H1 (cell line): Measurements from ENCODE around the gene CSF1. TPM values are rescaled to one million over a fixed set of nuclear protein-coding genes. Genes with fewer than 3 reads are reported as not detected.

Source experiments
- CTCF ChIA-PET: fragments of 300-600 bp; sonication (Branson Sonifier 250); formaldehyde crosslinking; loops from one replicate; lab custom pipeline; 2021; ENCODE audit not compliant: partially characterized antibody; lab: Charles Lee
- POLR2A ChIA-PET: fragments of 300-600 bp; sonication (Branson Sonifier 250); formaldehyde crosslinking; loops from one replicate; lab custom pipeline; 2021; ENCODE audit warnings: inconsistent platforms; ENCODE audit not compliant: partially characterized antibody; lab: Charles Lee
- DNase-seq, 2 experiments: peaks; one replicate each; pipeline versions ENCODE4 v3.0.0 to v3.0.0-alpha.2; 2010 to 2022; ENCODE audit warnings: low spot score in 2 of 2, low read depth in 1 of 2, mixed read lengths in 1 of 2
- FAIRE-seq: peaks from 2 replicates; lab custom pipeline; 2011; peaks lifted over from hg19 to GRCh38; lab: Jason Lieb, UNC
- H2AFZ ChIP-seq: 2 replicates; pipeline ENCODE4 v1.8.1; 2012; ENCODE audit warnings: low read length, inconsistent platforms
- H2AK5ac ChIP-seq: 2 replicates; pipeline ENCODE4 v1.6.1; 2013; ENCODE audit warnings: low read depth, low read length
- H2BK120ac ChIP-seq: replicated peaks from 2 replicates; pipeline ENCODE3; 2013; ENCODE audit warnings: low read depth, low read length, inconsistent platforms
- H2BK12ac ChIP-seq: 2 replicates; pipeline ENCODE4 v1.6.1; 2013; ENCODE audit warnings: low read depth, low read length
- H2BK15ac ChIP-seq: 2 replicates; pipeline ENCODE4 v1.6.1; 2013; ENCODE audit warnings: low read length
- H2BK20ac ChIP-seq: 2 replicates; pipeline ENCODE4 v1.6.1; 2013; ENCODE audit warnings: low read length
- H2BK5ac ChIP-seq: 2 replicates; pipeline ENCODE4 v1.6.1; 2013; ENCODE audit warnings: low read depth, low read length
- H3K14ac ChIP-seq: 2 replicates; pipeline ENCODE4 v1.6.1; 2013; ENCODE audit warnings: inconsistent platforms; ENCODE audit not compliant: insufficient read length
- H3K18ac ChIP-seq: 2 replicates; pipeline ENCODE4 v1.6.1; 2013; ENCODE audit warnings: low read length; ENCODE audit errors: extremely low read depth
- H3K23ac ChIP-seq: 2 replicates; pipeline ENCODE4 v1.6.1; 2013; ENCODE audit warnings: inconsistent platforms; ENCODE audit not compliant: insufficient read length
- H3K23me2 ChIP-seq: 2 replicates; pipeline ENCODE4 v1.6.1; 2013; ENCODE audit warnings: low read depth, low read length
- H3K27ac ChIP-seq: 2 replicates; pipeline ENCODE4 v1.6.1; 2011; ENCODE audit warnings: low read depth, low read length, inconsistent platforms
- H3K27me3 ChIP-seq, 4 experiments: replicated peaks in 1 of 4; 1 replicate in 1 of 4; 2 replicates in 3 of 4; pipeline versions ENCODE4 v1.6.1 to v1.8.1; 2011 to 2013; ENCODE audit warnings: low read length in 3 of 4, mild to moderate bottlenecking in 3 of 4, inconsistent platforms in 2 of 4, mixed read lengths in 2 of 4, moderate library complexity in 1 of 4; ENCODE audit not compliant: control insufficient read depth in 3 of 4, insufficient read depth in 3 of 4; ENCODE audit errors: extremely low read depth in 1 of 4
- H3K36me3 ChIP-seq, 4 experiments: 2 replicates each; pipeline versions ENCODE4 v1.6.1 to v1.8.1; 2011 to 2013; ENCODE audit warnings: mild to moderate bottlenecking in 4 of 4, low read length in 3 of 4, moderate library complexity in 2 of 4, control low read depth in 1 of 4, inconsistent platforms in 1 of 4; ENCODE audit not compliant: insufficient read depth in 4 of 4, control insufficient read depth in 2 of 4
- H3K4ac ChIP-seq: replicated peaks from 2 replicates; pipeline ENCODE3; 2013; ENCODE audit warnings: low read length, low read depth, mixed read lengths, inconsistent platforms; ENCODE audit not compliant: insufficient read length
- H3K4me1 ChIP-seq, 4 experiments: replicated peaks in 1 of 4; 1 replicate in 1 of 4; 2 replicates in 3 of 4; pipeline versions ENCODE4 v1.6.1 to v1.8.1; 2011 to 2013; ENCODE audit warnings: low read length in 3 of 4, inconsistent platforms in 2 of 4, mixed read lengths in 1 of 4; ENCODE audit not compliant: insufficient read depth in 4 of 4, control insufficient read depth in 3 of 4
- H3K4me2 ChIP-seq, 2 experiments: 2 replicates each; pipeline versions ENCODE4 v1.6.1 to v1.8.1; 2011 to 2013; ENCODE audit warnings: low read depth in 2 of 2, low read length in 2 of 2, control low read depth in 1 of 2, inconsistent platforms in 1 of 2, mild to moderate bottlenecking in 1 of 2; ENCODE audit not compliant: insufficient read depth in 1 of 2
- H3K4me3 ChIP-seq, 4 experiments: fragments of 200-600, 300-600 bp in 1 of 4; sonication (generic), shearing (Covaris generic), sonication (Bioruptor Twin) in 1 of 4; 2 replicates each; pipeline versions ENCODE4 v1.5.1 to v1.8.1; 2011 to 2016; ENCODE audit warnings: low read length in 4 of 4, low read depth in 3 of 4, control low read depth in 2 of 4, inconsistent platforms in 2 of 4, mild to moderate bottlenecking in 2 of 4, mixed read lengths in 1 of 4, moderate library complexity in 1 of 4; ENCODE audit not compliant: insufficient read depth in 2 of 4; ENCODE audit errors: extremely low read depth in 1 of 4
- H3K56ac ChIP-seq: replicated peaks from 2 replicates; pipeline ENCODE3; 2013; ENCODE audit warnings: low read depth, mild to moderate bottlenecking, mixed read lengths, low read length, inconsistent platforms; ENCODE audit not compliant: insufficient read length
- H3K79me1 ChIP-seq: 2 replicates; pipeline ENCODE4 v1.6.1; 2013; ENCODE audit warnings: low read depth, low read length, control low read depth
- H3K79me2 ChIP-seq, 2 experiments: 2 replicates each; pipeline versions ENCODE4 v1.6.1 to v1.8.1; 2012 to 2013; ENCODE audit warnings: low read length in 2 of 2, mild to moderate bottlenecking in 2 of 2, inconsistent platforms in 1 of 2; ENCODE audit not compliant: insufficient read depth in 2 of 2, control insufficient read depth in 1 of 2
- H3K9ac ChIP-seq, 4 experiments: replicated peaks in 1 of 4; 1 replicate in 1 of 4; 2 replicates in 3 of 4; pipeline versions ENCODE4 v1.6.1 to v1.8.1; 2011 to 2013; ENCODE audit warnings: low read depth in 3 of 4, low read length in 3 of 4, control low read depth in 2 of 4, mild to moderate bottlenecking in 2 of 4, moderate library complexity in 2 of 4, inconsistent platforms in 1 of 4; ENCODE audit errors: extremely low read depth in 1 of 4
- H3K9me3 ChIP-seq, 2 experiments: 2 replicates each; pipeline versions ENCODE4 v1.6.1 to v1.8.1; 2012 to 2013; ENCODE audit warnings: mild to moderate bottlenecking in 2 of 2, moderate library complexity in 2 of 2, control low read depth in 1 of 2, inconsistent platforms in 1 of 2, low read depth in 1 of 2, low read length in 1 of 2, mixed read lengths in 1 of 2; ENCODE audit not compliant: insufficient read depth in 2 of 2
- H4K20me1 ChIP-seq, 2 experiments: replicated peaks in 1 of 2; 2 replicates each; pipeline versions ENCODE3 to v1.8.1; 2011 to 2013; ENCODE audit warnings: inconsistent platforms in 2 of 2, low read length in 2 of 2, mild to moderate bottlenecking in 1 of 2; ENCODE audit not compliant: insufficient read depth in 2 of 2, control insufficient read depth in 1 of 2
- H4K5ac ChIP-seq: 2 replicates; pipeline ENCODE4 v1.6.1; 2013; ENCODE audit warnings: low read length, low read depth, mixed read lengths, inconsistent platforms; ENCODE audit not compliant: insufficient read length
- H4K8ac ChIP-seq: 2 replicates; pipeline ENCODE4 v1.8.0; 2013; ENCODE audit warnings: mild to moderate bottlenecking, moderate library complexity, low read length, inconsistent platforms; ENCODE audit not compliant: insufficient read depth; ENCODE audit errors: extremely low read depth
- H4K91ac ChIP-seq: replicated peaks from 2 replicates; pipeline ENCODE3; 2013; ENCODE audit warnings: low read length, mixed read lengths, inconsistent platforms; ENCODE audit not compliant: insufficient read length
- BCL11A ChIP-seq, 2 experiments: IDR thresholded peaks; one replicate each; pipeline ENCODE4 v1.6.1; 2011; ENCODE audit warnings: low read depth in 2 of 2, low read length in 2 of 2, mild to moderate bottlenecking in 2 of 2
- CHD2 ChIP-seq: IDR thresholded peaks from 2 replicates; pipeline ENCODE4 v1.6.1; 2012; ENCODE audit warnings: low read length, improper control_type of control experiment
- CREB1 ChIP-seq: IDR thresholded peaks from 2 replicates; pipeline ENCODE4 v1.6.1; 2012; ENCODE audit warnings: inconsistent platforms
- JUN ChIP-seq: IDR thresholded peaks from 2 replicates; pipeline ENCODE4 v1.6.1; 2011; ENCODE audit warnings: low read depth, mild to moderate bottlenecking, improper control_type of control experiment, low read length
- JUND ChIP-seq: IDR thresholded peaks from 2 replicates; pipeline ENCODE4 v1.6.1; 2011; ENCODE audit warnings: mild to moderate bottlenecking, improper control_type of control experiment, low read length
- PHF8 ChIP-seq: fragments of 200-600 bp; sonication (generic); conservative IDR thresholded peaks from 2 replicates; pipeline ENCODE4 v1.7.1; 2012; ENCODE audit warnings: low read depth, mild to moderate bottlenecking, inconsistent platforms, low read length, moderate library complexity
- SP1 ChIP-seq: IDR thresholded peaks from 2 replicates; pipeline ENCODE4 v1.6.1; 2011; ENCODE audit warnings: low read depth, low read length
- TAF7 ChIP-seq: optimal IDR thresholded peaks from 2 replicates; pipeline ENCODE3; 2011; ENCODE audit warnings: low read depth, mild to moderate bottlenecking, inconsistent platforms, low read length, moderate library complexity, borderline replicate concordance
- USF2 ChIP-seq: IDR thresholded peaks from 2 replicates; pipeline ENCODE4 v1.6.1; 2011; ENCODE audit warnings: low read length, improper control_type of control experiment
- WGBS, 2 experiments: shearing (Covaris generic) in 1 of 2; methylation state at CpG; one replicate each; pipeline versions ENCODE4 v1.1.6 to v1.1.7; 2013 to 2015; ENCODE audit warnings: low lambda C conversion rate in 2 of 2, mixed read lengths in 2 of 2, inconsistent platforms in 1 of 2, low coverage in 1 of 2, missing lambda C conversion rate in 1 of 2; ENCODE audit not compliant: insufficient replicate concordance in 2 of 2, insufficient coverage in 1 of 2, insufficient read length in 1 of 2; ENCODE audit errors: extremely low coverage in 1 of 2, missing lambda C conversion rate in 1 of 2; 5-methylcytosine and 5-hydroxymethylcytosine counted together
- polyA plus RNA-seq, 7 experiments: library from polyadenylated mRNA; depleted of rRNA in 3 of 7; stranded (reverse) in 5 of 7; unstranded in 2 of 7; fragments of >200 nt in 5 of 7; fragments of 200-250 nt in 2 of 7; gene quantifications; 1 replicate in 5 of 7; 2 replicates in 1 of 7; 4 replicates in 1 of 7; pipeline versions ENCODE4 v1.2.1 to v1.2.3, GENCODE V29; 2011 to 2013; ENCODE audit warnings: missing spikeins in 2 of 7, mixed read lengths in 2 of 7
- total RNA-seq: library from RNA; stranded (reverse); fragmentation: NEBNext Ultra II Directional; extraction: Animal tissue kit (Norgen Biotek cat#: 25700); gene quantifications from 2 replicates; pipeline ENCODE4 v1.2.1, GENCODE V29; 2021
- TF ChIP-seq, protein P1 (sequence below): IDR thresholded peaks from 2 replicates; pipeline ENCODE4 v1.6.1; 2012; ENCODE audit warnings: inconsistent platforms

CSF1 gene
- total and polyA plus RNA-seq, 2 of the 8 experiments (the other 6 are each of a cell fraction or from before 2014, with no cell fraction given), result 3.3 to 5.4 TPM

DNA sequence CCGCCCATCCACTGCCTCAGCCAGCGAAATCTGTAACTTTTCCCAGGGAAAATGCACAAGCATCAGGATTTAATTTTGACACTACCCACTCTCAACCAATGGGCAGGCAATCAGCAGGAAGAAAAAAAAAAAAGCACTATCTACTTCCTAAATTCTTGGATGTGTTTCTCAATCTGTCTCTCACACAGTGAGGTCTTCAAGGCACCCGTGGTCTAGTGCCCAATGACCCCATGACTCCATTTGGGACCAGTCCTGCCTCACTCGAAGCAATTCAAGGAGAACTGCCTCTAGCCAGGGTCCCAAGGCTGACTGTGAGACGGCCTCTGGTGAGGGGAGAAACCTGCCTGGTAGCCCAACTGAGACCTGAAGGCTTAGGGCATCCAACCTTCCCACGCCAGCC lies 35.9 kb downstream of the CSF1 start:
- H4K91ac ChIP-seq, result no peak overlapping the region
- no peak overlapping the region for H3K4me3 ChIP-seq
- H3K23me2 ChIP-seq, result no peaks in the 10 kb centered on the region
- H3K14ac ChIP-seq, result no peak overlapping the region
- TF ChIP-seq PHF8 (no peak), CHD2 (no peak), JUND (no peak), JUN (no peak), USF2 (no peak), SP1 (no peak), CREB1 (no peak), BCL11A (IDR thresholded peaks at IDR 0.05; ENCODE audit: low read depth in 2 of 2, low read length in 2 of 2) (no peak), TAF7 (no peak)
- TF ChIP-seq, protein P1, sequence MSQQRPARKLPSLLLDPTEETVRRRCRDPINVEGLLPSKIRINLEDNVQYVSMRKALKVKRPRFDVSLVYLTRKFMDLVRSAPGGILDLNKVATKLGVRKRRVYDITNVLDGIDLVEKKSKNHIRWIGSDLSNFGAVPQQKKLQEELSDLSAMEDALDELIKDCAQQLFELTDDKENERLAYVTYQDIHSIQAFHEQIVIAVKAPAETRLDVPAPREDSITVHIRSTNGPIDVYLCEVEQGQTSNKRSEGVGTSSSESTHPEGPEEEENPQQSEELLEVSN, result no peak
- H3K4me2 ChIP-seq, result no peak overlapping the region
- H3K79me2 ChIP-seq, result no peaks in the 10 kb centered on the region
- H3K23ac ChIP-seq, result no peak overlapping the region
- no peak overlapping the region for H2BK15ac ChIP-seq
- no peak overlapping the region for H2BK20ac ChIP-seq
- no peaks in the 10 kb centered on the region for H3K36me3 ChIP-seq
- H4K20me1 ChIP-seq, result no peaks in the 10 kb centered on the region
- H4K8ac ChIP-seq, result no peak overlapping the region
- H3K18ac ChIP-seq, result no peak overlapping the region
- peaks cover 0 to 5% (median 2%) of the 10 kb centered on the region in 4 experiments; a peak in 2 of 7 replicates for H3K4me1 ChIP-seq
- H3K4ac ChIP-seq, result no peak overlapping the region
- H3K9me3 ChIP-seq, result no peaks in the 10 kb centered on the region
- WGBS, 2 experiments, result 94% methylated on average over 6 of the region's 6 CpGs; no CpG with 5 or more reads in 1 of the 2 experiments
- ChIA-PET CTCF (interaction anchor here (0.9 to 3.0 kb wide), 3 partner anchors 13 to 60 kb away, joined by 3 to 11 read pairs (median 5); no protein-coding TSS in a partner anchor), POLR2A (interaction anchor here (1.0 to 1.6 kb wide), 2 partner anchors 12 to 13 kb away, joined by 3 read pairs; no protein-coding TSS in a partner anchor)
- H2BK120ac ChIP-seq, result no peak overlapping the region
- no peak overlapping the region for H3K56ac ChIP-seq
- H3K9ac ChIP-seq, result no peak overlapping the region
- H4K5ac ChIP-seq, result no peak overlapping the region
- H2BK12ac ChIP-seq, result no peak overlapping the region
- FAIRE-seq (no peak), DNase-seq (no peak)
- H2AFZ ChIP-seq, result no peak overlapping the region
- H2AK5ac ChIP-seq, result no peak overlapping the region
- H3K79me1 ChIP-seq, result no peaks in the 10 kb centered on the region
- H3K27ac ChIP-seq, result no peak overlapping the region
- H3K27me3 ChIP-seq, result no peaks in the 10 kb centered on the region
- H2BK5ac ChIP-seq, result no peak overlapping the region
